Activated CD4-positive, alpha-beta memory T cell treated with anti-CD3 and anti-CD28 coated beads for 36 hours (primary cell): ENCODE results near the gene AGT. TPM values are rescaled to one million over a fixed set of nuclear protein-coding genes. Genes with fewer than 3 reads are reported as not detected.

Experiments
- CTCF ChIA-PET: fragments of 350-600 bp; sonication (Branson Sonifier 250); formaldehyde crosslinking; loops from one replicate; lab custom pipeline; 2021; ENCODE audit warnings: antibody characterized with exemption, inconsistent platforms; lab: Charles Lee
- POLR2A ChIA-PET: fragments of 350-600 bp; sonication (Branson Sonifier 250); formaldehyde crosslinking; loops from one replicate; lab custom pipeline; 2021; ENCODE audit warnings: antibody characterized with exemption; lab: Charles Lee
- DNase-seq: peaks from one replicate; pipeline ENCODE4 v3.0.0-alpha.2; 2020
- H3K27ac Mint-ChIP-seq: one replicate; pipeline ENCODE4 v1.8.0; 2021; ENCODE audit warnings: mixed read lengths
- H3K27me3 Mint-ChIP-seq: one replicate; pipeline ENCODE4 v1.8.0; 2021; ENCODE audit warnings: mixed read lengths
- H3K36me3 Mint-ChIP-seq: one replicate; pipeline ENCODE4 v1.8.0; 2021; ENCODE audit warnings: mixed read lengths
- H3K4me1 Mint-ChIP-seq: one replicate; pipeline ENCODE4 v1.8.0; 2021; ENCODE audit warnings: low read depth, mixed read lengths
- H3K4me3 Mint-ChIP-seq: one replicate; pipeline ENCODE4 v1.8.0; 2021; ENCODE audit warnings: mild to moderate bottlenecking, mixed read lengths
- H3K9me3 Mint-ChIP-seq: one replicate; pipeline ENCODE4 v1.8.0; 2021; ENCODE audit warnings: mixed read lengths
- intact Hi-C: fragments of 100-400 bp; cut with micrococcal nuclease; formaldehyde crosslinking; loops from one replicate; pipeline ENCODE4 v1.15.1; 2023
- total RNA-seq, 2 experiments: library from RNA; stranded (reverse); gene quantifications; one replicate each; pipeline ENCODE4 v1.2.3, GENCODE V29; 2021

The AGT gene
- total RNA-seq, 2 experiments from 2014 or later: not detected

DNA sequence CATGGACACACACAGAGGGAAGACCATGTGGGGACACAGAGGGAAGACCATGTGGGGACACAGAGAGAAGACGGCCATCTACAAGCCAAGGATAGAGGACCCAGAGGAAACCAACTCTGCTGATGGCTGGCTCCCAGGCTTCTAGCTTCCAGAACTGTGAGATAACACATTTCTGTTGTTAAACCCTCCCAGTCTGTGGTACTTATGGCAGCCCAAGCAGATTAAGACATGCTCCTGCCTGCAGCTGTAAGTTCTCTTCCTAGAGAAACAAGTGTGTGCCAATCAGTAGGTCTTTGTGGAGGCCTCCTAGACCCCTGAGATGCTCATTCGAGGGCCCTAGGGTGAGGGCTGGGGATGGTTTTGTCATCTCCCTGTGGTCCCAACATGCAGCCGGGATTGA lies 2.7 kb downstream of the AGT start:
- CTCF ChIA-PET: no interaction called here
- H3K36me3 Mint-ChIP-seq: no peaks in the 10 kb centered on the region
- peaks cover 11% of the 10 kb centered on the region for H3K27me3 Mint-ChIP-seq
- H3K9me3 Mint-ChIP-seq: peaks cover 5% of the 10 kb centered on the region
- no peak for DNase-seq
- no peak overlapping the region for H3K4me3 Mint-ChIP-seq
- POLR2A ChIA-PET: no interaction called here
- intact Hi-C loops: no loop called here
- no peak overlapping the region for H3K27ac Mint-ChIP-seq
- no peaks in the 10 kb centered on the region for H3K4me1 Mint-ChIP-seq

DNA sequence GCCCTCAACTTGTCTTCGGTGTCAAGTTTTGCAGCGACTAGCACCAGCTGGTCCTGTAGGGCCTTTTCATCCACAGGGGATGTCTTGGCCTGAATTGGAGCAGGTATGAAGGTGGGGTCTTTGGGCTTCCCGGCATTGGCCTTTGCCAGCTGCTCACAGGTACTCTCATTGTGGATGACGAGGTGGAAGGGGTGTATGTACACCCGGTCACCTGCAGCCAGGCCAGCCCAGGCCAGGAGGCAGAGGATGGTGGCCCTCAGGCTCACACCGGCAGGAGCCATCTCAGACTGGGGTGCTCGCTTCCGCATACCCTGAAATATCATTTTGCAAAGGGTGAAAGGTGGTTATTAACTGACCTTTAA lies 3.4 kb downstream of the AGT start:
- H3K4me1 Mint-ChIP-seq: no peaks in the 10 kb centered on the region
- no peak overlapping the region for H3K4me3 Mint-ChIP-seq

DNA sequence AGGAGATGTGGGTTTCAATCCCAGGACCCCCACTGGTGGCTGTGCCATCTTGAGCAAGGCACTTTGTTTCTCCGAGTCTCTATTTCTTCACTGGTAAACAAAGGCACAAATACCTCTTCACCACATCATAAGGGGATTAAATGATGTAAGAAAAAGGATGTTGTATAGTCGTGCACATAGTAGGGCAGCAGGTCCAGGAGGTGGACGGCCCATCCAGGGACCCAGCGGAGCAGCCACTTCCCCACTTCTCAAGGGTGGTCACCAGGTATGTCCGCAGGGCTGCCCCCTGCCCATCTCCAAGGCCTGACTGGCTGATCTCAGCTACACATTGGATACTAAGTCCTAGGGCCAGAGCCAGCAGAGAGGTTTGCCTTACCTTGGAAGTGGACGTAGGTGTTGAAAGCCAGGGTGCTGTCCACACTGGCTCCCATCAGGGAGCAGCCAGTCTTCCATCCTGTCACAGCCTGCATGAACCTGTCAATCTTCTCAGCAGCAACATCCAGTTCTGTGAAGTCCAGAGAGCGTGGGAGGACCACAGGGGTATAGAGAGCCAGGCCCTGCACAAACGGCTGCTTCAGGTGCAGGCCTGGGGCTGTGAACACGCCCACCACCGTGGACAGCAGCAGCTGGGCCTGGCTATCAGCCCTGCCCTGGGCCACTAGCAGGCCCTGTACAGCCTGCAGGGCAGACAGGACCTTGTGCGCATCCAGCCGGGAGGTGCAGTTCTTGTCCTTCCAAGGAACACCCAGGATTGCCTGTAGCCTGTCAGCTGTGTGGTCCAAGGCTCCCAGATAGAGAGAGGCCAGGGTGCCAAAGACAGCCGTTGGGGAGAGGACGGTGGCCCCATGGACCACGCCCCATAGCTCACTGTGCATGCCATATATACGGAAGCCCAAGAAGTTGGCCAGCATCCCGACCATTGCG lies 4.0 kb downstream of the AGT start:
- ChIA-PET POLR2A (no interaction called here), CTCF (no interaction called here)
- H3K36me3 Mint-ChIP-seq: no peaks in the 10 kb centered on the region
- H3K4me3 Mint-ChIP-seq: no peak overlapping the region
- peaks cover 9% of the 10 kb centered on the region for H3K27me3 Mint-ChIP-seq
- no peak for DNase-seq
- no peak overlapping the region for H3K27ac Mint-ChIP-seq
- intact Hi-C loops: no loop called here
- no peaks in the 10 kb centered on the region for H3K4me1 Mint-ChIP-seq
- H3K9me3 Mint-ChIP-seq: no peaks in the 10 kb centered on the region

More for the DNA sequence above, 3.4 kb downstream of the AGT start:
- no peak for DNase-seq
- H3K36me3 Mint-ChIP-seq: no peaks in the 10 kb centered on the region
- H3K9me3 Mint-ChIP-seq: peaks cover under 1% of the 10 kb centered on the region
- POLR2A ChIA-PET: no interaction called here
- CTCF ChIA-PET: no interaction called here
- H3K27me3 Mint-ChIP-seq: peaks cover 11% of the 10 kb centered on the region
- no peak overlapping the region for H3K27ac Mint-ChIP-seq
- intact Hi-C loops: no loop called here

DNA sequence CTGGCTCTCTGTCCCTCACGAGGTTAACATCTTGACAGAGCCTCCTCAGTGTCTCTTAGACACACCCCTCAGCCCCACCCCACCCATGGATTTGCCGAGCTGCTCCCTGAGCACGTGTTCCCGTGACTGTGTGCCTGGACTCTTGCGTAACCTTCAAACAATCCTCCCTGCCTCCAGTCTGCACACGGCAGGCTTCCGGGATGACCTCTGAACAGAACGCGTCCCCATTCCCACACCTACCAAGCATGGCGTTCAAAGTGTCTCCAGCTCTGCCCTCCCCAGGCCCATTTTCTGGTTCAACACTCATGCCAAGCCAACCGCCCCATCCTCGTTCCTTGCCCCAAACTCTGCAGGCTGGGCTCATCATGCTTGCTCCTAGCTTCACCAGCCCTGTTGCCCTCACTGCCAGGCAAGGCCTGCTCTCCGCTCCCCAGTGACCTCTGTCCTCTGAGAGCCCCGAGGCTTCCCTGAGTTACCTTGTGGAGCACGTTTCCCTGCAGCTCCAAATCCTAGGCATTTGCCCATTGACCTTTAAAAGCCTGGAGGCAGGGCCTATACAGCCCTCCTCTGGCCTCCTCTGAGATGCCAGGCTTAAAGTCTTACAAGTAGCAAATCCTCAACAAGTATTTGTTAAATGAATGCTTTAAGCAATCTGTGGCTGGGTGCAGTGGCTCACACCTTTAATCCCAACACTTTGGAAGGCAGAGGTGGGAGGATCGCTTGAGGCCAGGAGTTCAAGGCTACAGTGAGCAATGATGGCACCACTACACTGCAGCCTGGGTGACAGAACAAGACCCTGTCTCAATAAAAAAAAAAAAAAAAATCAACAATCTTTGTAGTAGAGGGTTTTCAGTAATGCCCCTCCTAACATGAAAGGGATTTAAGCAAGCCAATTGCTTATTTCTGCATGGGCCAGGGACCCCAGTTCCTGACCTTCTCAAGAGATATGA lies 5.0 kb downstream of the AGT start:
- H3K4me3 Mint-ChIP-seq: no peak overlapping the region
- intact Hi-C loops: no loop called here
- H3K9me3 Mint-ChIP-seq: no peaks in the 10 kb centered on the region
- H3K27me3 Mint-ChIP-seq: peaks cover 7% of the 10 kb centered on the region
- no peaks in the 10 kb centered on the region for H3K4me1 Mint-ChIP-seq
- POLR2A ChIA-PET: no interaction called here
- CTCF ChIA-PET: no interaction called here
- H3K36me3 Mint-ChIP-seq: no peaks in the 10 kb centered on the region
- H3K27ac Mint-ChIP-seq: no peak overlapping the region
- no peak for DNase-seq

DNA sequence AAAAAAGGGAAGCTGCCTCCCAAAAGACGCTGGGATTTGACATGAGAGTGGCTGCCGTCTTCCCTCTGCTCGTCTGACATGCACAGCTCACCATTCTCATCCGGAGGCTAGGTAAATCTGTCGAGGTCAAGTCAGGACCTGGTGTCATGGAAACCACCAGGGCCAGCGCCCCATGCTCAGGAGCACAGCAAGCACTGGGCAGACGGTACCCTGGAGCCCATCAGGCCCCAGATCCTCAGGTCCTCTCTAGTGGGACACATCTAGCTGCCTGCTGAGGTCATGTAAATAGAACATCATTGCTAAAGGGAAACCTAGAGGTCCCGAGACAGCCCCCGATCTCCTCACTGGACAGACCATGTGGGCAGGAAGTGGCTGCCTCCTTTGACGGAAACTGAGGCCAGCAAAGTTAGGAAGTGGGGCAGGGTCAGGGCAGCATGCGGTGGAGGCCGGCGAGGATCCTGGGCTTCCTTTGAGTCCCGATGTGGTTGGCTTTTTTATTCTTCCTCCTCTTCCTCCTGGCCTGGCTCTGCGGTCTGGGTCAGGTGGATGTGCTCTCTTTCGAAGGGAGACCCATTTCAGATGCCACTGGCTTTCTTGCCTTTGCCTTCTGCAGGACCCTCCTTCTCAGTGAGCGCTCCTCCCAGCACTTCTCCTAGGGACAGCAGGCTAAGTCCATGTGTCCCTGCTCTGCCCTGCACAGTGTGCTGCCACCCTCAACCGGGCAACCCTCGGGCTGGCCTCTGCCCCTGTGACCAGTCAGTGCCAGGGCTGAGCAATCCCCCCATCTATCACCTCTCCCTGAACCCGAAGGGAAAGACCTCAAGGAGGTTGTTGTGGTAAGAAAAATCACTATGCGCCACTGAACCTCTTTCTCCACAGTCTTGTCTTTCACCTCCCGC lies 5.9 kb downstream of the AGT start:
- Mint-ChIP-seq H3K9me3 (no peaks in the 10 kb centered on the region), H3K27me3 (peaks cover 5% of the 10 kb centered on the region), H3K4me3 (no peak overlapping the region), H3K4me1 (no peaks in the 10 kb centered on the region), H3K36me3 (no peaks in the 10 kb centered on the region), H3K27ac (no peak overlapping the region)
- POLR2A ChIA-PET: no interaction called here
- no peak for DNase-seq
- intact Hi-C loops: no loop called here
- CTCF ChIA-PET: no interaction called here

DNA sequence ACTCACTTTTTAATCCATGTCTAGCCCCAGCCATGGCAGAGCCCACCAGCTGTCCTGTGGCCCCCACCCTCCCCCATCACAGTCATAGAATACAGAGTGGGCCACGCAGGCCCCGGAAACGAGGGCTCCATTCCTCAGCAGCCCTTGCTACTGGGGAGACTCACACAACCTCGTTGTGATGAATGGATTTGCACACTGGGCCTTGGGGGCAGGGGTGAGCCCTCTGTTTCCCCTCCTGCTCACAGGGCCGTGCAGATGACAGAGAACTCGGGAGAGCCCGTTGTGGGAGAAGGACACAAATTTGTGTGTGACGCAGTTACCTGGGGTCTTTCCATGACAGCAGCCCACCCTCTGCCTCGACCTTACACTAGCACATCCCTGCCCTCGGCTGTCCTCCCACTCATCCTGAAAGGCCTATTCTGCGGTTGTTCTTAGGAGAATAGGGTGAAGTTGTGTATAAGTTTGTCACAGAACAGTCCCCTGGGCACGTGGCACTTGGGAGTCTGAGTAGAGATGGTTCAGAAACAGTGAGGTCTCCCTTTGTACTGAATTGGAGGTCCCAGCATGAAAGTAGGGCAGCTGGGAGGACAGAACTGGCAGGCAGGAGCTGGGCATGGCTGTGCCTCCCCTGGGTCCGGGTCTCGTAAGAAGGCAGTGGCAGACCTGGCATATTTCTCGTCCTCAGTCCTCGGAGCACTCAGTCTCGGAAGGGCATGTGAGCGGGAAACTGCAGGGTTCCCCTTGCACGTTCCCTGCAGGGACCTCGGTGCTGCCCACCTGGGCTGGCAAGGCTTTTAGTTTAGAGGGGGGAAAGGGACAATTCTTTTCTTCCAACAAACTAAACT lies 6.8 kb downstream of the AGT start:
- Mint-ChIP-seq H3K4me3 (no peak overlapping the region), H3K4me1 (no peaks in the 10 kb centered on the region), H3K27ac (no peak overlapping the region), H3K36me3 (no peaks in the 10 kb centered on the region), H3K9me3 (no peaks in the 10 kb centered on the region), H3K27me3 (peaks cover 2% of the 10 kb centered on the region)
- no peak for DNase-seq
- ChIA-PET POLR2A (no interaction called here), CTCF (no interaction called here)
- intact Hi-C loops: no loop called here

DNA sequence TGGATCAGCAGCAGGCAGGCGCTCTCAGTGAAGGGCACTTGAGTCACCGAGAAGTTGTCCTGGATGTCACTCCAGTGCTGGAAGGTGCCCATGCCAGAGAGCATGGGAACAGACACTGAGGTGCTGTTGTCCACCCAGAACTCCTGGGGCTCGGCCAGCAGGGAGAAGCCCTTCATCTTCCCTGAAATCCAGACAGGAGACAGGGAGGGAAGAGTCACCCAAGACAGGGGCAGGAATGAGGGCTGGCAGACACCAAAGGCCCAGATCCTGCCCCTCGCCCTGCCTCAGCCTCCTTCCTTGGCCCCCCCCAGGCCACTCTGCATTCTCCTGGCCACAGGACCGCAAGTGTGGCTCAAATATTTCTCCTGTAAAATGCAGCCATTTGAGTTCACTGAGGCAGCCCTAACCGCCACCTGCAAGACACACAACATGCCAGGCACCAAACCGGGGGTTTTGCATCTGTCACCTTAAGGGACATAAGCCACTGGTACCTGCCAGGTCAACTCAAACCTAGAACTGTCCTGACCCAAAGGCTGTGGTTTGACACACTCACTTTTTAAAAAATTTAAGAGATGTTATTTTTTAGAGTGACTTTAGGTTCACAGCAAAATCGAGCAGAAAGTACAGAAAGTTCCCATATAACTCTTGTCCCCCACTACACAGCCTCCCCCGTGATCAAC lies 7.8 kb downstream of the AGT start:
- H3K4me1 Mint-ChIP-seq: no peaks in the 10 kb centered on the region
- H3K27me3 Mint-ChIP-seq: peaks cover 2% of the 10 kb centered on the region
- H3K4me3 Mint-ChIP-seq: no peak overlapping the region
- no peaks in the 10 kb centered on the region for H3K36me3 Mint-ChIP-seq
- CTCF ChIA-PET: no interaction called here
- H3K9me3 Mint-ChIP-seq: no peaks in the 10 kb centered on the region
- no peak overlapping the region for H3K27ac Mint-ChIP-seq
- POLR2A ChIA-PET: no interaction called here
- intact Hi-C loops: no loop called here
- DNase-seq: no peak

DNA sequence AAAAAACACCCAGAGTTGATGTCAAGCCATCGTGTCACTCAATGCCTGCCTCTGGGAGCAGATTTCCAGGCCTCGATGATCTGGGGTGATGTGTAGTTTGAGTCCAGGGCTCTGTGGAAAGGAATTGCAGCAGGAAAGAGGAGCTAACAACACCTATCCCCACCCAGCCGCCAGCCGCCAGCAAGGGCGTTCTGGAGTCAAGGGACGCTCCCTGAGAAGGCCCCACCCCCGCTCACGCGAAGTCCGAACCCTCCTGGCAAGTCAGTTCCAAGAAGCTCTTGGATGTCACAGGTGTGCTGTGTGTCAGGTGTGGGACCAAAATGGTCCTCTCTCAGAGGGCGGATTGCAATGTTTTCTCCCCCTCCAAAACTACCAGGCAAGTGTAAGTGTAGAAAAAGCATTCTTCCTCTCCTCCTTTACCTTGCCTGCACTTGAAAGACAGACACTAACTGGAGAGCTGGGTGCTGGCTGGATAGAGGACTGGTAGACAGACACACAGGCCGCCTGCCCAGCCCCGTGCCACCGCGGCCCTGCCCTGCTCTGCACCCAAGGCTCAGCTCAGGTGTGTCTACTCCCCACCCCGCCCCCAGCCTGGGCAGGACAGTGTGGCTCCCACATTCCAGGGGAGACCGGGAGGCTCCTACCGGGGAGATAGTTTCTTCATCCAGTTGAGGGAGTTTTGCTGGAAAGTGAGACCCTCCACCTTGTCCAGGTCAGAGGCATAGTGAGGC lies 8.5 kb downstream of the AGT start:
- H3K27me3 Mint-ChIP-seq: peaks cover 2% of the 10 kb centered on the region
- H3K27ac Mint-ChIP-seq: no peak overlapping the region
- H3K4me1 Mint-ChIP-seq: no peaks in the 10 kb centered on the region
- no peak overlapping the region for H3K4me3 Mint-ChIP-seq
- no peaks in the 10 kb centered on the region for H3K36me3 Mint-ChIP-seq
- DNase-seq: no peak
- ChIA-PET POLR2A (no interaction called here), CTCF (no interaction called here)
- no peaks in the 10 kb centered on the region for H3K9me3 Mint-ChIP-seq
- intact Hi-C loops: no loop called here

DNA sequence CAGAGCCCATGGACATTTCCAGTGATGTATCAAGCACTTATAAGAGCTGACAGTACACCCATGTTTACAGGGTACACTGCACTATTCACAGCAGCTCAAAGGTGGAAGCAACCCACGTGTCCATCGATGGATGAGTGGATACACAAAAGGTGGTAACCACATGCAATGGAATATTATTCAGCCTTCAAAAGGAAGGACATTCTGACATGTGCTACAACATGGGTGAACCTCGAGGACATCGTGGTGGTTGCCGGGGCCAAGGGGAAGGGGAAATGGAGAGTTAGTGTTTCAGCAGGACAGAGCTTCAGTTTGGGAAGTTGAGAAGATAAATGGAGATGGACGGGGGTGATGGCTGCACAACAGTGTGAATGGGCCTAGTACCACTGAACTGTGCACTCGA lies 9.1 kb downstream of the AGT start:
- H3K9me3 Mint-ChIP-seq: no peaks in the 10 kb centered on the region
- peaks cover 2% of the 10 kb centered on the region for H3K27me3 Mint-ChIP-seq
- ChIA-PET POLR2A (no interaction called here), CTCF (no interaction called here)
- intact Hi-C loops: no loop called here
- no peak for DNase-seq
- no peaks in the 10 kb centered on the region for H3K36me3 Mint-ChIP-seq
- no peaks in the 10 kb centered on the region for H3K4me1 Mint-ChIP-seq
- H3K27ac Mint-ChIP-seq: no peak overlapping the region
- H3K4me3 Mint-ChIP-seq: no peak overlapping the region

DNA sequence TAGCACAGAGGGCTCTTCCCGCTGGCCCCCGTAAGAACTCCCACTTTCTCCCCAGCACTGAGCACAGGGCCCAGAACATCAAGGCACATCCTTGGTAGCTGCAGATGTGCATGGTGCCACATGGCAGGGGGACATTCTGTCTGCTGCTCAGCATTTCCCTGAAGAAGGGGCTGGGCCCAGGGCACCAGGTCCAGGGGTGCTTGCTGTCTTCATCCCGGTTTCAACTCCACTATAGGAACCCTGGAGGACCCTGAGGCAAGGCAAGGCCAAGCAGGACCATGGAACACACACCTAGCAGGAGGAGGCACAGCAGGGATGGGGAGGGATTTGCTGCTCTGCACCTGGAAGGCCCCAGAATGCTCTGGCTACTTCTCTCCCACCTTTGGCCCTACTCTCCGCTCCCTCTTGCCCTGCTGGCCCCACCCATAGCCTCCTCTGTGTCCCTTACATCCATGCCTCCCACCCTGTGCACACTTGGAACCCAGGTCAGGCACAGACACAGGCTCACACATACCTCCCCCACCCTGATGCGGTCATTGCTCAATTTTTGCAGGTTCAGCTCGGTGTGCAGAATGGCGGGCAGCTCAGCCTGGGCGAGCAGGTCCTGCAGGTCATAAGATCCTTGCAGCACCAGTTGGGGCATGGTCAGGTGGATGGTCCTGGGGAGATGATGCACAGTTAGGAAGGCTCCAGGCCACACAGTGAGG lies 10.1 kb downstream of the AGT start:
- Mint-ChIP-seq H3K36me3 (no peaks in the 10 kb centered on the region), H3K4me3 (no peak overlapping the region), H3K4me1 (no peaks in the 10 kb centered on the region), H3K9me3 (no peaks in the 10 kb centered on the region), H3K27ac (no peak overlapping the region), H3K27me3 (peaks cover 2% of the 10 kb centered on the region)
- intact Hi-C loops: no loop called here
- ChIA-PET POLR2A (no interaction called here), CTCF (no interaction called here)
- DNase-seq: no peak
